Left forelimb (tissue), 1 donor: Measurements from ENCODE around the gene MARK4.
"Not testable (repeated sequence)": the region's sequence is repeated elsewhere in the genome, so short reads cannot be mapped to it uniquely, and the experiment has no call there.

Experiments
- DNase-seq: peaks from one replicate; pipeline ENCODE4 v3.0.0-alpha.2; 2018; ENCODE audit warnings: low spot score

The MARK4 gene

GRCh38 chr19:45250832-45251451, at the start of gene MARK4:
Gene MARK4, plus strand, starts transcription at chr19:45251271. Its CDS starts 318 bp downstream, at chr19:45251589.
- DNase-seq, result peak; percentile 85

GRCh38 chr19:45202637-45203036, 48.4 kb upstream of the MARK4 start:
- no peak for DNase-seq

- DNase-seq, result no peak
Measured at GRCh38 chr19:45205810-45206209, 45.3 kb upstream of the MARK4 start.

- DNase-seq, result no peak
Measured at GRCh38 chr19:45206328-45206727, 44.7 kb upstream of the MARK4 start.

- no peak for DNase-seq
Measured at GRCh38 chr19:45211751-45212381, 39.2 kb upstream of the MARK4 start.

- DNase-seq, result no peak
Measured at GRCh38 chr19:45213031-45213430, 38.0 kb upstream of the MARK4 start.

GRCh38 chr19:45215391-45216191, 35.5 kb upstream of the MARK4 start:
- DNase-seq, result no peak

- DNase-seq, result no peak
Measured at GRCh38 chr19:45216667-45217066, 34.4 kb upstream of the MARK4 start.

- DNase-seq, result no peak
Measured at GRCh38 chr19:45217193-45217956, 33.7 kb upstream of the MARK4 start.

- no peak for DNase-seq
Measured at GRCh38 chr19:45217957-45218334, 33.1 kb upstream of the MARK4 start.

GRCh38 chr19:45218426-45218825, 32.6 kb upstream of the MARK4 start:
- no peak for DNase-seq

GRCh38 chr19:45218911-45219743, 31.9 kb upstream of the MARK4 start:
- no peak for DNase-seq

GRCh38 chr19:45222724-45223123, 28.3 kb upstream of the MARK4 start:
- DNase-seq, result no peak

- no peak for DNase-seq
Measured at GRCh38 chr19:45223879-45224278, 27.2 kb upstream of the MARK4 start.

- no peak for DNase-seq
Measured at GRCh38 chr19:45224645-45225044, 26.4 kb upstream of the MARK4 start.

GRCh38 chr19:45229056-45229455, 22.0 kb upstream of the MARK4 start:
- DNase-seq, result not testable (repeated sequence)

- DNase-seq, result no peak
Measured at GRCh38 chr19:45231891-45232290, 19.2 kb upstream of the MARK4 start.

- no peak for DNase-seq
Measured at GRCh38 chr19:45234089-45234869, 16.8 kb upstream of the MARK4 start.

- no peak for DNase-seq
Measured at GRCh38 chr19:45235485-45235884, 15.6 kb upstream of the MARK4 start.

GRCh38 chr19:45238556-45238955, 12.5 kb upstream of the MARK4 start:
- no peak for DNase-seq
